Activated CD4-positive, alpha-beta memory T cell treated with anti-CD3 and anti-CD28 coated beads, Interleukin-2, amount 10 ng/mL, durations not matched to agents 7 days and 5 days (primary cell): ENCODE data around the gene STRADB. TPM values are rescaled to one million over a fixed set of nuclear protein-coding genes. Genes with fewer than 3 reads are reported as not detected.

Experiments
- CTCF ChIA-PET: fragments of 350-600 bp; sonication (Branson Sonifier 250); formaldehyde crosslinking; loops from one replicate; lab custom pipeline; 2021; ENCODE audit warnings: antibody characterized with exemption, inconsistent platforms; lab: Charles Lee
- POLR2A ChIA-PET: fragments of 350-600 bp; sonication (Branson Sonifier 250); formaldehyde crosslinking; loops from one replicate; lab custom pipeline; 2021; ENCODE audit warnings: antibody characterized with exemption; lab: Charles Lee
- DNase-seq: peaks from one replicate; pipeline ENCODE4 v3.0.0-alpha.2; 2020
- H3K27ac Mint-ChIP-seq: one replicate; pipeline ENCODE4 v1.8.0; 2021; ENCODE audit warnings: mild to moderate bottlenecking, mixed read lengths
- H3K27me3 Mint-ChIP-seq: one replicate; pipeline ENCODE4 v1.8.0; 2021; ENCODE audit warnings: mixed read lengths
- H3K36me3 Mint-ChIP-seq: one replicate; pipeline ENCODE4 v1.8.0; 2021; ENCODE audit warnings: low read depth, mixed read lengths
- H3K4me1 Mint-ChIP-seq: one replicate; pipeline ENCODE4 v1.8.0; 2021; ENCODE audit warnings: mixed read lengths
- H3K4me3 Mint-ChIP-seq: one replicate; pipeline ENCODE4 v1.8.0; 2021; ENCODE audit warnings: mild to moderate bottlenecking, mixed read lengths
- H3K9me3 Mint-ChIP-seq: one replicate; pipeline ENCODE4 v1.8.0; 2021; ENCODE audit warnings: mixed read lengths
- total RNA-seq, 2 experiments: library from RNA; stranded (reverse); gene quantifications; one replicate each; pipeline ENCODE4 v1.2.3, GENCODE V29; 2021

The STRADB gene
- total RNA-seq, 2 experiments from 2014 or later, result 18.9 to 19.2 TPM

DNA sequence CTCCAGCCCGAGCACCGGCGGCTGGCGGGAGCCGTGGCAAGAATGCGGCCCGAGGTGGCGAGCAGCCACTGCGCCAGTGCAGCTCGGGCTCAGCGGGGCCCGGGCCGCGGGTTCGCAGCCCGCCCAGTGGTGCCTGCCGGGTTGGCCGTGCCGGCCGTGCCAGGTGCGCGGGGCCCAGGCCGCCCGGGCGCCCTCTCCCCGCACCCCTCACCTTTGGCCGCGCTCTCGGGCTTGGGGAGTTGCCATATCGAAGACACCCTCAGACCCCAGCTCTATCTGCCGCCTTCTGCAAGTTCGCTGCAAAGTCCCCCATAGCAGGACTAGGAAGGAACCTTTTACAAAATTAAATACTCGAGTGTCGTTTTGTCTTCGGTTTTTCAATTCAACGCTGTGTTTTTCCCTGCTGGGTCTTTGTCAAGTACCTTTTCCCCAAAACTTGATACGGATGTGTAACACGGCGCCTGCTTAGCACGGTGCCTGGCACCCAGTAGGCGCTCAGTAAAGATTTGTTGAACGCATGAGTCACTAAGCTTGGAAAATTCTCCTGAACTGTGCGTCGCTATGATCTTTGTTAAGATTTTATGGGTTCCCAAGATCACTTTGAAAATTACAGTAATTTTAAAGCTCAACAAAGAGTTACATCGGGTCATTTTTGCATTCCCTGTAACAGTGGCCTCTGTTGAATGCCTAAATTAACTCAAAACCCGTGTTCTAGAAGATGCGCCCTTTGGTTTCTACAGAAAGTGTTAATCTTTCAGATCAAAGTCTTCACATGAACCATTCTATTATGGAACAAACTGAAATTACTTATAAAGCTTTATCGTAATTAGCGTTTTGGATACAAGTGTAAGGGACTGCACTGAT, 750 bp downstream of the STRADB start:
- no peak for DNase-seq
- ChIA-PET POLR2A (interaction anchor here (0.6 to 4.0 kb wide), 24 partner anchors 11 to 588 kb away, joined by 3 to 48 read pairs (median 5); partner anchors contain the start of genes ALS2, CASP8, CLK1 and NIF3L1), CTCF (interaction anchor here (1.0 to 2.2 kb wide), 11 partner anchors 11 to 328 kb away, joined by 3 to 11 read pairs (median 4); partner anchors contain the start of gene ALS2)
- H3K27ac Mint-ChIP-seq, result peak overlapping the region; percentile 68
- H3K4me1 Mint-ChIP-seq, result peaks cover 44% of the 10 kb centered on the region
- no peaks in the 10 kb centered on the region for H3K9me3 Mint-ChIP-seq
- no peaks in the 10 kb centered on the region for H3K27me3 Mint-ChIP-seq
- H3K36me3 Mint-ChIP-seq, result peaks cover 21% of the 10 kb centered on the region
- H3K4me3 Mint-ChIP-seq, result peak overlapping the region; percentile 95

DNA sequence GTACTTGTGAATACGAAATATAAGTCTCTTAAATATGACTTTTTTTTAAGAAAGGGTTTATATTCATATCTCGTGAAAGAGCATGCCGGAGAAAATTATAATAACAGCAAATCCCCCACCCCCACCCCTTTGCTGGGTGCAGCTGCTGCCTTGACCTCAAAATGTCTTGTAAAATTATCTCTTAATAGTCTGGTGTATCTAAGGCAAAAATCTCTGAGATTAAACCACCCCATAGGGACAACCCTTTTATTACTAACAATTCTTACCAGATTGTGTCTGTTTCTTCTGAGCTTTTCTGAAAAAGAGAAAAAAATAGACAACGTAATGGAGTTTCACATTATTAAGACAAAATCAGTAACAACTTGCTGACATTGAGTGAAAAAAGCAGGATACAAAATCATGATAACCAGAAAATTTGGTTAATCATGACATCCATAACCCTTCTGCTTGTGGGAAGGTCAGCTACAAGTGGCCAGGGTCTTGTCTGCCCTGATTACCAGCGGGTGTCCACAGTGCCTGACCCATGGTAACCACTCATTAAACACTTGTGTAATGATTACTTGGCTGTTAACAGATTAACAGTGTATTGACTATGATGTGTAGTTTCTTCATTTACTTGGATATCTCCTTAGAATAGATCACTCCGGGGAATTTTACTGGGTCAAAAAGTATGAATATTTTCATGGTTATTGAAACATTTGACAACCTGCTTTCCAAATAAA, 1.5 kb downstream of the STRADB start:
- Mint-ChIP-seq H3K27me3 (no peaks in the 10 kb centered on the region), H3K9me3 (no peaks in the 10 kb centered on the region), H3K27ac (no peak overlapping the region), H3K4me3 (peak overlapping the region; percentile 81), H3K36me3 (peaks cover 21% of the 10 kb centered on the region), H3K4me1 (peaks cover 36% of the 10 kb centered on the region)
- no peak for DNase-seq
- CTCF ChIA-PET, result interaction anchor here (0.6 to 2.2 kb wide), 3 partner anchors 12 to 194 kb away, joined by 3 to 6 read pairs (median 3); no protein-coding TSS in a partner anchor
- POLR2A ChIA-PET, result interaction anchor here (0.8 to 4.0 kb wide), 5 partner anchors 20 to 589 kb away, joined by 3 to 48 read pairs (median 22); partner anchors contain the start of genes CASP8 and CLK1

DNA sequence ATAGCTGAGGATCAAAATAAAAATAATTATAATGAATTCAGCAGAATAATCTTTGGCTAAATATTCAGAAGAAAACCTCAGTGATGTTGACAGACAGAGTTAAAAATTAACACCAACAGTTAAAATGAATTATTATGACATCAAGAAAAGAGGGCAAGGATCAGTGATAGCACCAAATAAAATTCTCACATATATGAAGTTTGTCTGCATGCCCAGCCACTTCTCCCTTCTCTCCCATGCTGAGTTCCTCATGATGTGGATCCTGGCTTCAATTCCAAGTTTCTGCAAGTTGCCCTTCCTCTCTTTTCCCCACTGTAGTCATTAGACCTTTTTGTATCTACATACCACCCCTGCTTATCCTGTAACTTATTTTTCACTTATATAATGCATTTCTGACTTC, 6.8 kb downstream of the STRADB start:
- no peak for DNase-seq
- Mint-ChIP-seq H3K9me3 (peaks cover 2% of the 10 kb centered on the region), H3K27ac (no peak overlapping the region), H3K4me3 (no peak overlapping the region), H3K36me3 (peaks cover 35% of the 10 kb centered on the region), H3K27me3 (no peaks in the 10 kb centered on the region), H3K4me1 (no peaks in the 10 kb centered on the region)
- POLR2A ChIA-PET, result no interaction called here
- CTCF ChIA-PET, result no interaction called here

DNA sequence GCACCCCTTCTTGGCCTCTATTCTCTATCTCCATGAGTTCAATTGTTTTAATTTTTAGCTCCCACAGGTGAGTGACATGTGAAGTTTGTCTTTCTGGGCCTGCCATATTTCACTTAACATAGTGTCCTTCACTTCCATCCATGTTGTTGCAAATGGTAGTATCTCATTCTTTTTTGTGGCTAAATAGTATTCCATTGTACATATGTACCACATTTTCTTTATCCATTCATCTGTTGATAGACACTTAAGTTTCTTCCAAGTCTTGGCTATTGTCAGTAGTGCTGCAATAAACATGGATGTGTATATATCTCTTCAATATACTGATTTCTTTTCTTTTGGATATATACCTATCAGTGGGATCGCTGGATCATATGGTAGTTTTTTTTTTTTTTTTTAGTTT, 9.0 kb downstream of the STRADB start:
- CTCF ChIA-PET, result no interaction called here

DNA sequence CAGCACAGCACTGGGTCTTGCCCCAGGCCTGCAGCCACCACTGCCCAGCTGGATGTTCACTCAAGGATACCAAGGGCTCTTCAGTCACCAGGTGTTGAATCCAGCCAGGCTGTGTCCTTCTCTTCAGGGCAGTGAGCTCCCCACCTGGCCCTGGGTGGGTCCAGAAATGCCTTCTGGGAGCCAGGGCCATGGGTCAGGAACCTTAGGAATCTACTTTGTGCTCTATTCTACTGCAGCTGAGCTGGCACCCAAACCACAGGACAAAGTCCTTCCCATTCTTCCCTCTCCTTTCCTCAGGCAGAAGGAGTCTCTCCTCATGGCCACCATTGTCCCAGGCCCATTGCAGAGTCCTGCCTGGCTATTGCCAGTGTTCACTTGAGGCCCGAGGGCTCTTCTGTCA, 13.0 kb downstream of the STRADB start:
- H3K4me1 Mint-ChIP-seq, result peaks cover 6% of the 10 kb centered on the region
- H3K36me3 Mint-ChIP-seq, result peaks cover 46% of the 10 kb centered on the region
- ChIA-PET CTCF (no interaction called here), POLR2A (no interaction called here)
- DNase-seq, result no peak
- no peaks in the 10 kb centered on the region for H3K27me3 Mint-ChIP-seq
- H3K9me3 Mint-ChIP-seq, result peaks cover 2% of the 10 kb centered on the region
- H3K27ac Mint-ChIP-seq, result no peak overlapping the region
- no peak overlapping the region for H3K4me3 Mint-ChIP-seq

More for the DNA sequence above, 9.0 kb downstream of the STRADB start:
- peaks cover 2% of the 10 kb centered on the region for H3K9me3 Mint-ChIP-seq
- POLR2A ChIA-PET, result interaction anchor here (1.2 kb wide), 1 partner anchor 9 kb away, joined by 3 read pairs; the partner anchor contains the start of genes STRADB and TRAK2
- DNase-seq, result no peak
- H3K4me3 Mint-ChIP-seq, result no peak overlapping the region
- no peaks in the 10 kb centered on the region for H3K27me3 Mint-ChIP-seq
- H3K4me1 Mint-ChIP-seq, result no peaks in the 10 kb centered on the region
- H3K36me3 Mint-ChIP-seq, result peaks cover 43% of the 10 kb centered on the region
- H3K27ac Mint-ChIP-seq, result no peak overlapping the region

DNA sequence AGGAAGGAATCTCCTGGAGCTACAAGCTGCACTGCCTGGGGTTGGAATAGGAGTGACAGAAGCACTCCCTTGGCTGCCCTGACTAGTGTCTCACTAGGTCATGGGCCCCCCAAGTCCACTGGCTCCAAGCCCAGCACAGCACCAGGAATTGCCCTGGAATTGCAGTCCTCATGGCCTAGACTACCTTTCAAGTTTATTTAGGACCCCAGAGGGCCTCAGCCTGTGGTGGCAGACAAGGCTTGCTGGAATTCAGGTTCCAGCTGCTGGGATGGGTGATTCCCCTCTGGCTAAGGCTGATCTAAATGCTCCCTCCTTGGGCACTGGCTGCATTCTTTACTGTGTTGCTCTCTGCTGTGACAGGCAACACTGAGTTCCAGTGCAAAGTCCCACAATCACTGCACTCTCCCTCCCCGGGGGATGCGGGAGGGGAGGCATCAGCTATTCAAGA, 14.0 kb downstream of the STRADB start:
- peaks cover 6% of the 10 kb centered on the region for H3K4me1 Mint-ChIP-seq
- ChIA-PET CTCF (no interaction called here), POLR2A (no interaction called here)
- H3K4me3 Mint-ChIP-seq, result no peak overlapping the region
- peaks cover 2% of the 10 kb centered on the region for H3K9me3 Mint-ChIP-seq
- H3K27ac Mint-ChIP-seq, result no peak overlapping the region
- H3K36me3 Mint-ChIP-seq, result peaks cover 40% of the 10 kb centered on the region
- no peak for DNase-seq
- H3K27me3 Mint-ChIP-seq, result no peaks in the 10 kb centered on the region

DNA sequence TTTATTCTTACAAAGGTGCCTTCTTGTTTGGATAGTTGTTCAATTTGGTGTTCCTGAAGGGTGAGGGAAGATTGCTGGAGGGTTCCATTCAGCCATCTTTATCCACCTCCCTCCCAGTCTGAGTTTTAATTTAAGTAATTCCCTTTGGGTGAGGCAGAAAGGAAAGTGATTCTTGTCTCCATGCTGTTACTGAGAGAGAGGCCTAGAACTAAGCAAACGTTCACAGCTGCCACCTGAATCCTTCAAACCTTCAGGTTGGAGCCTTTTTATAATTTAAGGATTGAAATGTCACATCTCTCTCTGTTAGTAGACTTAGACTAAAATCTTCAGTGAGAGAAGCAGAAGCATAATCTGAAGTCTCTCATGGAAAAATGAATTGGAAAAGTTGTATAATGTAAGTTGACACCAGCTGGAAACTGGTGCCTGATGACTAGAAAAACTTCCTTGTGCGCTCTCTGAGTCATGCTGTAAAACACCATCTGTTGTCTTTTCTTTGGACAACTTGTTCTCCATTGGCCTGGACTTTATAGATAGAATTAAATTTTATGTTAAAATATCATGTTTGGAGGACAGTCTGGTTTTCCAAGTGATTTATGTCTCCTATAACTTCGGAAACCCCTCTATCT, 14.6 kb downstream of the STRADB start:
- peaks cover 9% of the 10 kb centered on the region for H3K4me1 Mint-ChIP-seq
- no peak overlapping the region for H3K4me3 Mint-ChIP-seq
- POLR2A ChIA-PET, result interaction anchor here (1.2 kb wide), 1 partner anchor 157 kb away, joined by 3 read pairs; no protein-coding TSS in a partner anchor
- DNase-seq, result no peak
- CTCF ChIA-PET, result no interaction called here
- no peaks in the 10 kb centered on the region for H3K27me3 Mint-ChIP-seq
- H3K9me3 Mint-ChIP-seq, result peaks cover 2% of the 10 kb centered on the region
- peaks cover 37% of the 10 kb centered on the region for H3K36me3 Mint-ChIP-seq
- no peak overlapping the region for H3K27ac Mint-ChIP-seq

DNA sequence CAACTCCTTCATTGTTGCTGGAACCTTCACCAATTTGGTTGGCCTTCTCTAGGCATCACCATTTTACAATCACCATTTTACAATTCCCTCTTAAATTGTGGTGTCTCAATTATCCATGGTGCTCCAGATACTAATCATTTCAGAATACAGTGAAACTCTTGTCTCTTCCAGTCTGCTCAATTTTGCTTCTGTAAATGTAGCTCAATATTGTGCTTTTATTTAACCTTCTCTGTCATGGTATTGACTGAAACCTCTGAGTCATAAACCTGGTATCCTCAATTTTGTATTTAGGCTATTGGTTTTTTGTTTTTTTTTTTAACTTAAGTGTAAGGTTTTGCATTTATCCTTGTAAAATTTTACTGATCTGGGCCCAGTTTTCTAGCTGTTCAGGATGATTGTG, 16.1 kb downstream of the STRADB start:
- Mint-ChIP-seq H3K9me3 (no peaks in the 10 kb centered on the region), H3K4me1 (peaks cover 15% of the 10 kb centered on the region), H3K27me3 (no peaks in the 10 kb centered on the region), H3K36me3 (peaks cover 25% of the 10 kb centered on the region), H3K27ac (no peak overlapping the region), H3K4me3 (no peak overlapping the region)
- CTCF ChIA-PET, result interaction anchor here (0.7 to 1.2 kb wide), 2 partner anchors 35 to 394 kb away, joined by 3 read pairs; no protein-coding TSS in a partner anchor
- DNase-seq, result no peak
- POLR2A ChIA-PET, result interaction anchor here (2.1 kb wide), 1 partner anchor 16 kb away, joined by 6 read pairs; the partner anchor contains the start of genes STRADB and TRAK2

DNA sequence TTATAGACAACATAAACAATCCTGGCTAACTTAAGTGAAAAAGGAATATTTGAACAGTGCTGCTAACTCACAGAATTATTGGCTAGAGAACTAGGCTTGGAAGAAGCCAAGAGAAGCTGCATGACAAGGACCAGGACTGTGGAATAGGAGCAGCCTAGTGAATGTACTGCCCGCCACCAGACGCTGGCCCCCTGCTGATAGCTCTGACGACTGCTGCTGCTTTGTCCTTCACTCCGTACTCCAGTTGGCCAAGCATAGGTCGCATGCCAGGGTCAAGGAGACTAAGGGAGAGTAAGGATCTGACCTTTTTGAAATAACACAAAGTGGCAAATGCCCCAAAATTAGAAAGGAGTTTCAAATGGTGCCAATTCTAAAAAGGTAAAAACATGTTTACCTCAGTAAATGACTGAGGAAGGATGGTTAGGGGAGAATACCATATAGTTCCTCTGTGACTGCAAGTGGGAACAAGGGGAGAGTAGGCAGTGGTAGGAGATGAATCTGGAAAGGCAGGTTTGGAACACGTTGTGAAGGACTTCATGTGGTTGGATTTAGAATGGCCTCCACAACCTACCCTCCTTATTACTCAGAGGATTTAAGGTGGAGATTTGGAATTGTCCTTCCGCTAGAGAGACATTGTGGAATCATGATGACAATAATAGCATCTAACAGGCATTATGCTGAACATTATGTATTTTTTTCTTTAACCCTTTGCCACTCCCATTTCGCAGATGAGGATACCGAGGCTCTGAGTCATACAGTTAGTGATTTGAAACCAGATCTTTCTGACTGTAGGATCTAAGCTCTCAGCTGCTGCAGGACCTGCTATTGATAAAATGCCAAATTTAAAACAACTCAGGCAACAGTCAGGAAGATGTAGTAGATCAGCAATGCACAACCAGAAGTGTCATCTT, 19.5 kb downstream of the STRADB start:
- no peak overlapping the region for H3K4me3 Mint-ChIP-seq
- H3K9me3 Mint-ChIP-seq, result no peaks in the 10 kb centered on the region
- no peak overlapping the region for H3K27ac Mint-ChIP-seq
- H3K27me3 Mint-ChIP-seq, result no peaks in the 10 kb centered on the region
- ChIA-PET CTCF (interaction anchor here (0.5 to 1.2 kb wide), 2 partner anchors 19 to 234 kb away, joined by 5 to 6 read pairs; partner anchors contain the start of genes STRADB and TRAK2), POLR2A (interaction anchor here (1.5 kb wide), 1 partner anchor 19 kb away, joined by 5 read pairs; the partner anchor contains the start of genes STRADB and TRAK2)
- H3K4me1 Mint-ChIP-seq, result peaks cover 15% of the 10 kb centered on the region
- peaks cover 37% of the 10 kb centered on the region for H3K36me3 Mint-ChIP-seq
- no peak for DNase-seq

DNA sequence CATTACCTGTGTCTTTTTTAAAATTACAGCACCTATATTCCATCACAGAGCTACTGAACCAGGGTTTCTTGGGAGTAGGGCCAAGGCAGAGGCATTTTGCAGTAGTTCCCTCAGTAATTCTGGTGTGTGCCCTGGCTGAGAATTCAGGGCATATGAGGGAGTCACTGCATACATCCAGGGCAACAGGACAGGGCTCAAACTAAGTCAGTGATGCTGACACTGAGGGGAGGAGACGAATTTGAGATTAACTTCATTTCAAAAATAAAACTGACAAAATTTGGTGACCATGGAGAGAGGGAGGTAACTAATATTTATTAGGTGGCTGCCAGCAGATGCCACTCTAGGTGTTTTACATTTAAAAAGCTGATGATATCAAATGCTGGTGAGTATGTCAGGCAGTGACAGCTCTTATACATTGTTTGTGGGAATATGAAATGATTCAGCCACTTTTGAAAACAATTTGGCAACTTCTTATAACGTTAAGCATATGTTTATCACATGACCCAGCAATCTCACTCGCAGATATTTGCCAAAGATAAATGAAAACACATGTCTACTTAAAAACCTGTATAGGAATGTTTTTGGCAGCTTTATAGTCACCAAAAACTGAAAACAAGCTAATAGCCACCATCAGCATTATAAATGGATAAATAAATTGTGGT, 20.3 kb downstream of the STRADB start:
- Mint-ChIP-seq H3K36me3 (peaks cover 38% of the 10 kb centered on the region), H3K4me1 (peaks cover 15% of the 10 kb centered on the region), H3K4me3 (no peak overlapping the region), H3K27me3 (no peaks in the 10 kb centered on the region), H3K27ac (no peak overlapping the region), H3K9me3 (no peaks in the 10 kb centered on the region)
- no peak for DNase-seq
- POLR2A ChIA-PET, result interaction anchor here (1.5 kb wide), 1 partner anchor 20 kb away, joined by 5 read pairs; the partner anchor contains the start of genes STRADB and TRAK2
- CTCF ChIA-PET, result interaction anchor here (0.5 kb wide), 1 partner anchor 234 kb away, joined by 5 read pairs; no protein-coding TSS in a partner anchor

DNA sequence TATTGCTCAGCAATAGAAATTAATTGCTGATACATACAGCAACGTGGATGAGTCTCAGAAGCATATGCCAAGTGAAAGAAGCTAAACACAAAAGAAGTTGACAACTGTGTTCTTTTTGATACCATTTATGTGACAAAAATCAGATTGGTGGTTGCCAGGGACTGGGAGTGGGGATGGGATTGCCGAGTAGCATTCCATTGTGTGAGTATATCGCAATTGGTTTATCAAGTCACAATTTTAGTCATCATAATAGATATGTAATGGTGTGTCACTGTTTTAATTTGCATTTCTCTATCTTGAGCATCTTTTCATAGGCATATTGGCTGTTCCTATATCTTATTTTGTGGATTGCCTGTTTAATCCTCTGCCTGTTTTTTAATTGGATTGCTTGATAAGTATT, 20.9 kb downstream of the STRADB start:
- Mint-ChIP-seq H3K27ac (no peak overlapping the region), H3K27me3 (no peaks in the 10 kb centered on the region), H3K9me3 (no peaks in the 10 kb centered on the region), H3K36me3 (peaks cover 36% of the 10 kb centered on the region), H3K4me1 (peaks cover 15% of the 10 kb centered on the region), H3K4me3 (no peak overlapping the region)
- DNase-seq, result no peak
- POLR2A ChIA-PET, result interaction anchor here (1.5 kb wide), 1 partner anchor 21 kb away, joined by 5 read pairs; the partner anchor contains the start of genes STRADB and TRAK2
- CTCF ChIA-PET, result no interaction called here
